Measurements from ENCODE around the gene FSTL4. TPM values are rescaled to one million over a fixed set of nuclear protein-coding genes. Genes with fewer than 3 reads are reported as not detected.

The FSTL4 gene
- total RNA-seq, 1 donor from 2014 or later = under 0.01 TPM

GRCh38 chr5:133316346-133317343 lies 295.7 kb downstream of the FSTL4 start:
- peak; percentile 38 for DNase-seq

- no peak for DNase-seq
Measured at GRCh38 chr5:133314086-133314485, 298.3 kb downstream of the FSTL4 start.

- no peak for DNase-seq
Measured at GRCh38 chr5:133311176-133311575, 301.2 kb downstream of the FSTL4 start.

- DNase-seq = peak; percentile 10
Measured at GRCh38 chr5:133309984-133310621, 302.2 kb downstream of the FSTL4 start.

GRCh38 chr5:133309166-133309795 lies 303.1 kb downstream of the FSTL4 start:
- DNase-seq = no peak

GRCh38 chr5:133307275-133307674 lies 305.1 kb downstream of the FSTL4 start:
- DNase-seq = no peak

- DNase-seq = no peak
Measured at GRCh38 chr5:133304707-133305216, 307.6 kb downstream of the FSTL4 start.

GRCh38 chr5:133304178-133304577 lies 308.2 kb downstream of the FSTL4 start:
- no peak for DNase-seq

GRCh38 chr5:133303298-133303697 lies 309.0 kb downstream of the FSTL4 start:
- DNase-seq = no peak

- DNase-seq = no peak
Measured at GRCh38 chr5:133299728-133300127, 312.6 kb downstream of the FSTL4 start.

GRCh38 chr5:133299021-133299420 lies 313.3 kb downstream of the FSTL4 start:
- no peak for DNase-seq

- no peak for DNase-seq
Measured at GRCh38 chr5:133298447-133298846, 313.9 kb downstream of the FSTL4 start.

GRCh38 chr5:133297293-133297692 lies 315.0 kb downstream of the FSTL4 start:
- DNase-seq = no peak

GRCh38 chr5:133296624-133297023 lies 315.7 kb downstream of the FSTL4 start:
- DNase-seq = no peak

GRCh38 chr5:133295520-133295919 lies 316.8 kb downstream of the FSTL4 start:
- no peak for DNase-seq

- no peak for DNase-seq
Measured at GRCh38 chr5:133294380-133294779, 318.0 kb downstream of the FSTL4 start.

GRCh38 chr5:133293960-133294359 lies 318.4 kb downstream of the FSTL4 start:
- no peak for DNase-seq

- DNase-seq = no peak
Measured at GRCh38 chr5:133292300-133292699, 320.0 kb downstream of the FSTL4 start.

- no peak for DNase-seq
Measured at GRCh38 chr5:133291524-133291923, 320.8 kb downstream of the FSTL4 start.

GRCh38 chr5:133290669-133291240 lies 321.6 kb downstream of the FSTL4 start:
- no peak for DNase-seq

GRCh38 chr5:133289686-133290367 lies 322.5 kb downstream of the FSTL4 start:
- no peak for DNase-seq

GRCh38 chr5:133287500-133287899 lies 324.8 kb downstream of the FSTL4 start:
- DNase-seq = peak; percentile 71

Data from dermis blood vessel endothelial cell (primary cell).